HG03196 (cell line): ENCODE data around the gene NPHP1.
"Not testable (repeated sequence)": the region's sequence is repeated elsewhere in the genome, so short reads cannot be mapped to it uniquely, and the experiment has no call there.

Source experiments
- ATAC-seq: cut with Tn5 transposase; IDR thresholded peaks from one replicate; pipeline ENCODE4 v1.9.1; 2021; ENCODE audit not compliant: unreplicated experiment

NPHP1 gene

DNA sequence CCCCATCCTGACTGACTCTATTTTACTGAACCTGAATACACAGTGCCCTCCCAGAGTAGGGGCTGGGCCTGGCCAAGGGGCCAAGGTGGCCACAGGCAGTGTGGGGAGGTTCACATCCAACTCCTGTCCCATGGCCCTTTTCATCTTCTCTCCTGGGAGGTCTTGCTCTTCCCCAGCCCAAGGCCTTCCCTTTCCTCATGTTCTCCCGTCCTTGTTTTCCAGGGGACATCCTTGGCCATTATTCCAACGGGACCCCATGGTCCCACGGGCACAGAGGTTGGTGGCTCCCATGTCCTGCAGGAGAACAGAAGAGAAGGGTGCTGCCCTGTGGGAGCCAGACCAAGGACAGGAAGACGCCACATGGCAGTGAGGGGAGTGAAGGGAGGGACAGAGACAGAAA is 99.6 kb downstream of the NPHP1 start:
- ATAC-seq, result no peak

DNA sequence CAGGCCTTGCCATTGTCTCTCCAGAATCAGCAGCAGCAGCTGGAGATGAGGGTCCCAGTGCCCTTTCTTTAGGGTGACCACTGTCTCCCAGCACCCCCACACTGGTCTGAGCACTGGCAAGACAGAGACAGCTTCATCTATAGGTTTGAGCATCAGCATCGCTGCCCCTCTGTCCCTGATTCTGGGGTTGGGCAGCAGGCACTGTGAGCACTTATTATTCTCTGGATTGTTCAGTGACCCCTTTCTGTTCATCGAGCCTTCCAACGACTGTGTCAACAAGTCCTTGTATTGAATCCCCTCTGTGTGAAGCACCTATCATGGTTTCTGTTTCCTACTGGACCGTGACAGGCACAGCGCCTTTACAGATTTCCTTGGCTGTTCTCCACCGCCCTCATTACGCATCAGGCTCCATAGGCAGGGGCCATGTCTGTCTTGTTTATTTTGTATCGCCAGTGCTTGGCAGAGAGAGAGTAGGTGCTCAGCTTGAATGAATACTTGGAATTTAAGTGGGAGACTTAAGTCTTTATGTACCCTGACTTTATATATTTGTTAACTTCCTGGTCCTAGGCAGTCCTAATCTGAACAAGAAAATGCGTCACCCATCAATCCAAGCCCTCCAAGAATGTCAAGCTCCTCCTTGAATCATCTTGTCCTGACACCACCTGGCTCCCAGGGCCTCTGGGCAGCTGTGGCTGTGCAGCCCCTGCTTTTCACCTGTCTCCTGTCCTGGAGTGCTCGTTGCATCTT is 100.6 kb downstream of the NPHP1 start:
- ATAC-seq, result no peak

DNA sequence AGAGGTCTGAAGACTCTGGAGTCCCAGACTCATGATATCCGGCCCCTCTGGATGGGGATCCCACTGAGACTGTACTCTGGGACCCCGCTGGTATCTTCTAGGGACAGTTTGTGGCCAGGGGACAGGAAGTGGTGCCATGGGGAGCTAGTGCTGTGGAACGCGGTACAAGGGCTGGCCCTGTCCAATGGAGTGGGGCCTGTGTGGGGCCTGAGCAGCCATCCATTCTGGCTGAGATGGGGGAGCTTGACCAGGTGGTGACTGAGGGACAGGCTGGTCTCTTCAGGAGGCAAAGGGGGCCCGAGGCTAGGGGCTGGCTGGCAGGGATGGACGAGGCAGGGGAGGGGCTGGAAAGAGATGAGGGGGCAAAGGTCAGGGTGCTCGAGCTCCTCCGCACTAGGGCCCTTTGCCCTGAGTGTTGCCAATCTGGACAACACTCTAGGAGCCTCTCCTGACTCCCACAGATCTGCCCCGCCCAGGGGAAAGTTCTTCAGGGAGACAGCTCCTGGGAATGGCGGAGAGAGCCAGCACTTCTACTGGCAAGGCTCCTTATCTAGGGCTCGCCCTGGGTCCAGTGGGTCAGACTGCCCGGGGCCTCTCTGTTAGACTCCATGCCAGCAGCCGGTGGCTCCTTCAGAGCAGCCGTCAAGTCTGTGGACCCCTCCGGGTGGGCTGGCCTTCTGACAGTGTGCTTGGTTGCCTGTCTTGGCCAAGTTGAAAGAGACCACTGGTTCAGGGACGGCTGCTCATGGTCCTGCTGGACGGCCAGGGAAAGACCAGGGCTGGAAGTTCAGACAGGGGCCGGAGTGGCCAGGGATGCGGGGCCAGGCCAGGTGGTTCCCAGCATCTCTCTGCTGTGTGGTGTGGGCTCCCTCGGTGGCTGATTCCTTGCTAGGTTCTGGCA is 101.5 kb downstream of the NPHP1 start:
- ATAC-seq, result no peak

DNA sequence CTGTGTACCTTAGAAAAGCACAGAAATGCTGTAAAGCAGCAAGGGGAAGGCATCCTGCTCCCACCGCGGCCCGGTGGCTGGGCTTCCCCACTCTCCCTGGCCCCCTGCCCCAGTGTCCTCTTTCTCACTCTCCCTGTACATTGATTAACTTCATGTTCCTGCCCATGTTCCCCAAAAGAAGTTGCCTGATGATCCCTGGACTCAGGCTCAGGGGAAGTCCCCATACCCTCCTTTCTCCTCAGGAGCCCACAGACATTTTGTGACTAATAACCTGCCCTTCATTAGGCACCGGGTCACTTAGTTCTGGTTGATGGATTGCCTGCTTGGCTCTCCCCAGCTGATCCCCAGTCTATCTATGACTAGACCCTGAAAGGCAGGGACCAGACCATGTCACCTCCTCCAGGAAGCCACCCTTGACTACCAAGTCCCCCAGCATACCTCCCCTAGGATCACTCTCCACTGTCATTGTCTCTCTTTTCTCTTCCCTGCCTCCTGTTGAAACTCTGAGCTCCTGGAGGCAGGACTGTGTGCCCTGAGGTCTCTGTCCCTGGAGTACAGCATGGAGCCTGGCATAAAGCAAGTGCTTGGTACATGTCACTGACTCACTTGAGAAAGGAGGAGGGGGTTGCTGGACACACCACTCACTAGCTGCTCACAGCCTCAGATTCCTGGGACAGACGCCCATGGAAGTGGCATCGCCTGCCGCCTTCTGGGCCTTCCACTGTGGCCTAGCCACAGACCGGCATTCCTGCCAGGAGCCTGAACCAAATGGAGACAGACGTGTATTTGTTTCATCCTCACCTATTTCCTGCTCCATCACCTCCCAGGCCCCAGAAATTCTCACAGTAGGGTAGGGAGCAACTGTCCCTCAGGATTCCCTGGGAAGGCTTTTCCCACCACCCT is 102.7 kb downstream of the NPHP1 start:
- ATAC-seq, result no peak

DNA sequence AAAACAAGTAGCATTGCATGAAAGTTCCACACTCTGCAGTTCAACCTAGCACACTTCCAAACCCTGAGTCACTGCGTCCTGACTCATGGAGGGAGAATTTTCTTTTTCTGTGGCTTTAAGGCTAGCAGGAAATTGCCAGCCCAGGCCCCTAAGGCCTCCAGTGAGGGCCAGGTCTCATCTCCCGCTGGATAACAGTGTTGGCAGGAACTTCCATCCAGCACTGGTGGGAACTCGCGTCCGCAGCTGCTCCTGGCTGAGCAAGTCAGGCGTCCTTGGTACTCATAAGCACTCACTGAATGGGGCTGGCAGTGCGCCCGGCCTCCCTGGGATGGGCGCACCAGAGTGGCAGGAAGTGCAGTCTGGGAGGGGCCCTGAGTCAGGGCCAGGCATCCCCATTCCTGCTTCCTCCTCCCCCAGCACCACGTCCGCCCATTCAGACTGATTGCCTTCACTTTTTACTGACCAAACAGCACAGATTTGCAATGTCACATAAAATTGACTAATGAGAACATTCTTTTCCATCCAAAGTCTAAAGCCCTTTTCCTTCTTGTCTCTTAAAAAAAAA is 103.5 kb downstream of the NPHP1 start:
- no peak for ATAC-seq

DNA sequence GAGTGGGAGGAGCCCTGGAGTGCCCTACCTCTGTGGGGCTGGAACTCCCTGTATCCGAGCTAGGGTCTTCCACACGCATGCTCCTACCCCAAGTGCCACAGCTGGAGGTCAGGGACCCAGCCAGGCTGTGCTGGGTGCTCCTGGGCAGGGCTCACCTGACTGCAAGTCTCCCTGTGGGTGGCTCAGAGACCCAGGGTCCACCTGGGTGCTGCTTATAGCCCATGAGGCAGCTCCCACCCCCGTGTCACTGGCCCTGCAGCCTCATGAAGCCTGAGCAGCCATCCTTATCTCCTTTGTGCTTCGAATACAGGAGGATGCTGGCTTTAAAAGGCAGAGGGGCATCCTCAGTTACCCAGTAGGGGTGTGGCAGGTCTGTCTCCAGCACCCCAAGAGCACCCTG is 103.9 kb downstream of the NPHP1 start:
- not testable (repeated sequence) for ATAC-seq

DNA sequence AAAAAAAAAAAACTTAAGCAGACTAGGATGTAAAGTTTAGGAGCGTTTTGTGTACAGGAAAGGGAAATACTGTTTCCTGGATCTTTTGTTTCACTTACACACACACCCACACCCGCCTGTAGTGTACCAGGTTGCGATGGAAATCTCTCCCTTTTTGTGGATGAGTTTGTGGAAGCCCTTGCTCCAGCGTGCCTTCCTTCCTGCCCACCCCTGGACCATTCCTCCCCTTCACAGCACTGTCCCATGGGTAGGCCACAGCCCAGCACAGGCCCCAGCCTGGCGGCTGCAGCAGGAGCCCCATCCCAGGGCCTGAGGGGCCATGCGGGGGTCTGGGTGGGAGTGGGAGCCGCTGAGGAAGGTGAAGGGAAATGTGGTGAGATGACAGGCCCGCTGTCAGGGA is 104.3 kb downstream of the NPHP1 start:
- ATAC-seq, result no peak

DNA sequence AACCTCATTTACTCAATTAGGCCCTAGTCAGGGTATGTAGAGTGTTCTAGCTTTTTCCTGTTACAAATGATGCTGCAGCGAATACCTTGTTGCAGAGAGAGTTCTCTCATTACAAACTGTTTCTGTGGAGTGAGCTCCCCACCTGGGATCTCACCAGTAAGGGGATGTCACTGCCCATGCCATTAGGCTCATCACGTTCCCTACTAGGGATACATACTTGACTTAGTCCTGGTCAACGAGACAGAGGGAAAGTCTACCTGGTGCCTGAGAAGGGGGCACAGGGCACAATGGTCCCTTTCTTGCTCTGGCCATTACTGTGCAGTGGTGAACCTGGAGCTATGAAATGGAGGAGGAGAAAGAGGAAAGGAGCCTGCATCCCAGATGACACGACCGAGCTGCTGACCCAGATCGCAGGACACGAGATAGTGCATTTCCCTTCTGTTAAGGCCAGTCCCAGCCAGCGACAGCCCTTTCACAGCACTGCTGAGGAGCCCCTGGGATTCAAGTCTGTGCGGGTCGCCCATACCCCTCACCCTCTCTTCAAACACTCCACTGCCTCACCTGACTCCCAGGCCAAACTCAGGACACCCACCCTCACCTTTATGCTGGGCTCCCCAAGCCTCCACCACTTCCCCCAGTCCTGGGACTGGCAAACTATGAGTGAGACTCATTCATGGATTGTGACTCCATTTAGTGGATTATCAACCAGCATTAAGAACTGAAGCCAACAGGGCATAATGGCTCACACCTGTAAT is 105.2 kb downstream of the NPHP1 start:
- no peak for ATAC-seq

DNA sequence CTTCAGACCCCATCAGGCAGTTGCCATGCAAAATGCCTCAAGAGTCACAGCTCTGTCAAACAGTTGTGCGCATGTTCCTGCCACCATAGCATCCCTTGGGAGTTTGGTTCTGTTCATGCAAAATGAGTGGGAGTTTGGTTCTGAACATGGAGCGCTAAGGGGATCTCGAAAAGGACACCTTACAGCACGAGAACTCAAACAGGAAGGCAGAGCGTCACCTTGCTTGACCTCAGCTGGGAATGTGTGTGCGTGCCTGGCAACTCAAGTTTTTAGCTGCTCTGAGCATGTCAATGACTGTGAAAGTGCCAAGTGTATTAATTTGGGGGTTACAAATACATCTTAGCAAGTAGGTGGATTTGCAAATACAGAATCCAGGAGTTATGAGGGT is 105.8 kb downstream of the NPHP1 start:
- no peak for ATAC-seq

DNA sequence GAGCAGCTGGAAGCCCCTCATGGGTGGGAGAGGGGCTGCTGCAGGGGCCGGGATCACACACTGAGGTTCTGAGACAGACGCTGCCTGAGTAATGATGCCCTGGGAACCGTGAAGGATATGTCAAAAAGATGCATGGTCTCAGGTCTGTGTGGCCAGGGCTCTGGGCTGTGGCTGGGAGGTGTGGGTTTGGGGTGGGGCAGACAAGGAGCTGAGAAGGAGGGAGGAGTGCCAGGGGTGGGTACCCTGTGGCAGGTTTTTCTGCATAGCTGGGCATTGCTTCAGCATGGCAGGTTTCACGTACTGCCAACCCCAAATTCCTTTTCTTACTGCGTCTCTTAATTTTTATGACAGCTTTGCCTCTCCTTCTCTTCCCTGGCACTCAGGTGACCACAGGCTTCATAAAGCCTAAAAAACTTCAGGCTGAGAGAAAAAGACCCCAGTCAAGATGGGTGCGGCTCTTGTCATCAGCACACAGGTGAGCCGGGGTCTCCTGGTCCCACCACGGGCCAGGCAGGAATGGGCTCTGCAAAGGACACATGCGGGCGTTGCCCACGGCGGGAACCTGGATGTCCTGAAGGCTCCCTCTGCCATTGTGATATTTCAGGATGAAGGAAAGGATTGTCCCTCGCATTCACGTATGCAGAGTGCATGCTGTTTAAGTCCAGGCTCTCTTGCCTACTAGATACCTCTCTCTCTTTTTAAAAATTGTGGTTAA is 107.2 kb downstream of the NPHP1 start:
- no peak for ATAC-seq

DNA sequence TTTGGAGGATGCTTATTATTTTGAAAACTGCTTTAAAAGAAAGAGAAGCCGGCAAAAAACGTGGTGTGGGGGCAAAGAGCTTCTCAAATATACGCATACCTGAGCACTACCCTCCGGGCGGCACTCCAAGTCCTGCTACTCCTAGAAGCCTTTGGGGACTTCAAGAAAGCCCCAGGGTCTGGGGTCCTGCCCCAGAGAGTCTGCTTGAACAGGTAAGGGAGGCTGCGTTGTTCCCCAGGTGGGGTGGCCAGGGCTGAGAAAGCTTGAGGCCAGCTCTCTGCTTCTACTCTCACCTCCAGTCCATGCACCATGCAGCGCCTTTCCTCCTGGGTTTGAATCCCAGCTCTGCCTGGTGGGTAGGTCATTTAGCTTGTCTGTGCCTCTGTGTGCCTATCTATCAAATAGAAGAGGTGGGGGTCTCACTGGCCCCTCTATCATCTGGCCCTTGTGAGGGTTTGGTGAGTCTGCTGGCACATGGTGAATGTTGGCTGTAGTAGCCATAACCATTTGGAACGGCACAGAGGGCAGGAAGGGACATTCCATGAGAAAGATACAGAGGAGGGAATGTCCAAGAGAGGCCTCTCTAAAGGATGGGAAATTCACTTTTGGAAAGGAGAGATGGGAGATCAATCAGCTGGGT is 108.7 kb downstream of the NPHP1 start:
- ATAC-seq, result no peak

DNA sequence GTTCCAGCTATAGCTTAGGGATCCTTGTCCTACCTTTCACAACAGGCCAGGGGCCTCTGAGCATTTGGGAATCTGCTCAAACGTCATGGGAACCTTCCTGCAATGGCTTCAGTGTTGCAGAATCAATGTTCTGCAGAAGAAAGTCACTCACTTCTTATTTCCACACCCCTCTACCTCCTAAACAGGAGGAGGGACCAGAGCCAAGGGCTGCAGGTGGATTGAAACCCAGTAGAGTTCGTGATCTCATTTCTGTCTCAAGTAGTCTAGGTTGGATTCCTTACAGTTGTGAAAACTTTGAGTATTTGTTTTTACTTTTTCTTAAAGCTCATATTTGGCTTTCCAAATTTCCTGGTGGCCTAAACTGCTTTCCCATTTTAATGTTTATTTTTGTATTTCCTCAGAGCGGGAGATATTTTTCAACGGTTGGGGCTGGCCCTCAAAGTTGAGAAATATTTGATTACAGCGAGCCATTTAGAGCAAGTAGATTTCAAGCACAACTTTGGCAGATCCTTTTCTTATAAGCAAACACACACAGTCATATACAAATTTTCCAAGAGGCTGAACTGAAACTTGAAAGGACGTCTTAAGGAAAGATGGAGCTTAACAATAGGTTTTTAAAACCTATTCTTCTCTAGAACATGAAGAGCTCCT is 109.8 kb downstream of the NPHP1 start:
- ATAC-seq, result not testable (repeated sequence)

DNA sequence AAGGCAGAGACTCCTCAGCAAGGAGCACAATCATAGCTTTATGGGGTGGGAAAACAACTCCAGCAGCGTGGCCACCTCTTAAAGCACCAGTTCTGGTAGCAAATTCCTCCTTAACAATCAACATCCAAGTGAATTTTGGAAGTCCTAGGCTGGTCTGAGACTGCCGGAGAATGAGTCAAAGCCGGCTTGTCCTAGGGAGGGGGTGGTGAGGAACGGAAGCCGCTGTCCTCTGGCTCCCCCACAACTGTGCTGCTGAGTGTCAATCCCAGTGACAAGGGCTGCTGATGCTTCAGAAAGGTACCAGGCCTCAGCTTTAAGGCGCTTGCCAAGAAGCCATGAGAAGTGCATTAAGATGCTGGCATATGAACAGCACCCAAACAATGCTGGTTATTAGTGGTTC is 110.9 kb downstream of the NPHP1 start:
- not testable (repeated sequence) for ATAC-seq

DNA sequence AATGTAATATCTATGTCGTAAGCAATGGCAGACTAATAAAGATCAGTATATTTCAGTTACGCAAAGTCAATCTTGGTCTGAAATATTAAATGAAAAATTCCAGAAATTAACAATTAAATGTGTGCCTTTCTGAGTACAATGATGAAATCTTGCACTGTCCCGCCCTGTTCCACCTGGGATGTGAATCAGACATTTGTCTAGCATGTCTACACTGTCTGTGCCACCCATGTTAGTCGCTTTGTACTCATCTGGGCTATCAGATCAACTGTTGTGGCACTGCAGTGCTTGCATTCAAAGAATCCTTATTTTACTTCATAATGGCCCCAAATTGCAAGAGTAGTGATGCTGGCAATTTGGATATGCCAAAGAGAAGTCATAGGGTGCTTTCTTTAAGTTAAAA is 114.6 kb downstream of the NPHP1 start:
- ATAC-seq, result not testable (repeated sequence)

DNA sequence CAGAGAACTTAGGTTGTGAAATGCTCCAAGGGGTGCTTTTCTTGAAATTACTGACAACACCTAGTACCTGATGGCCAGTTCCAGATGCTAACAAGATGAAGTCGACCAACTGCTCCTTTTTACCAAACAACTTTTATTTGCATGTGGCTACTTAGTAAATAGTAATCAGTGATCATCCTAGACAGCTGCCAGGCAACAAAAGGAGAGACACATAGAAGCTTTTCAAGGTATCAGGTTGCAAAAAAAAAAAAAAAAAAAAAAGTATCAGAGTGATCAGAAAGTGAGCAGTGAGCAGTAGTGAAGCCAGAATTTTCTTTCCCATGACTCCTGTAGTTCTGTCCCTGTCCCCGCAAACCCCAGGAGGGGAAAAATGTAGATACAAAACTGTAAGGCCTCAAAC is 121.1 kb downstream of the NPHP1 start:
- ATAC-seq, result not testable (repeated sequence)

DNA sequence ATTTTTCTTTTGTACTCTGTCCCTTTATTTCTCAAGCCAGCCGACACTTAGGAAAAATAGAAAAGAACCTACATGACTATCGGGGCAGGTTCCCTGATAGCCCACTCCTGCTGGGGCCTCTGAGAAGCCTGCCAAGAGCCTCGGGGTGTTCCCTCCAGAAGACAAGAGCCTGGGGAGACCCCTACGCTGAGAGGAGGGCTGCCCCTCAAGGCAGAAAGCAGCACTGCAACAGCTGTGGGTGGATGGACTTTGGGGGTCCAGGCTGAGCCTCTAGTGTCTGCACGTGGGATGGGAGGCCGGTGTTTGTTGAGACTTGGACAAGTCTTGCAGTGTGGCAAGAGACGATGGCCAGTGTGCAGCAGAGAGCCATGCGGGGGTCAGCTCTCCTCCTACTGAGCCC is 121.7 kb downstream of the NPHP1 start:
- ATAC-seq, result not testable (repeated sequence)

DNA sequence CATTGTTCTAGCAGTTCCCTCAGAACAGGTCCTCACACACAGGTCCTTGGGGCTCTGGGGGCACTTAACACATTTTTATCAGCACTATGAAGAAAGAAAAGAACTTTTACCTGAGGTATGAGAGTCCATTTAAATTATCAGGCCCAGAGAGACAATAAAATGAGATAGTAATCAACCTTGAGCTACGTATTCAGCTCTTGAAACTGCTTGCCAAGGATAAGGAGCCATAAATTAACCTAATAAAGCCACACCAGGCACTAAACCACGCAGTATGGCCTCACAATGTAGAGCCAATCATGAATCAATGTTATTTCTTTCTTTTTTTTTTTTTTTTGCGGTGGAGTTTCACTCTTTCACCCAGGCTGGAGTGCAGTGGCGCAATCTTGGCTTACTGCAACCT is 126.7 kb downstream of the NPHP1 start:
- ATAC-seq, result not testable (repeated sequence)

DNA sequence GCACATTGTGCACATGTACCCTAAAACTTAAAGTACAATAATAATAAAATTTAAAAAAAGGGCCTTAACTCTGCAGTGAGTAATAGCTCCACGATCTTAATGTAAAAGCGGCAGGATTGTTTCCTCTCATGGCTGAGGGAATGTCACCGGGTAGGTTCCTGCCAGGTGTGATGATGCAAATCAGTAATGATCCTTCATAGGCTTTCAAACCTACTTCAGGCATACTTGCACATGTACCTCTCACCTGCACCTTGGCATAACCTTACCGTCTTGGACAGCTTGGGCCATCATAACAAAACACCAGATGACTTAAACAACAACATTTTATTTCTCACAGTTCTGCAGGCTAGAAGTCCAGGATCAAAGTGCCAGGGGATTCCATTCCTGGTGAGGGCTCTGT is 128.9 kb downstream of the NPHP1 start:
- ATAC-seq, result not testable (repeated sequence)
